Measurements from ENCODE around the gene TOR1AIP1.

GRCh38 chr1:179968994-179969919 lies 87.2 kb downstream of the TOR1AIP1 start:
- TF ChIP-seq CTCF (IDR thresholded peaks at IDR 0.05; ENCODE audit: low read depth, low read length) (no peak), POLR2A (IDR thresholded peaks at IDR 0.05; ENCODE audit: extremely low read depth, insufficient read length) (no peak), MAX (IDR thresholded peaks at IDR 0.05; ENCODE audit: low read depth, low read length) (no peak), MYC (IDR thresholded peaks at IDR 0.05; ENCODE audit: low read depth, low read length) (no peak)

Data from NB4 (cell line).